Caco-2 (cell line): ENCODE data around the gene MBD4. TPM values are rescaled to one million over a fixed set of nuclear protein-coding genes. Genes with fewer than 3 reads are reported as not detected.

ENCODE experiments used
- BruUV-seq: library from RNA; stranded (reverse); fragments of 400-500 nt; replicated peaks from 2 replicates; lab custom pipeline; 2021; lab: Mats Ljungman, UMichigan
- CTCF ChIA-PET: fragments of 300-600 bp; sonication (Branson Sonifier 250); formaldehyde crosslinking; loops from one replicate; lab custom pipeline; 2022; ENCODE audit warnings: antibody characterized with exemption; lab: Charles Lee
- POLR2A ChIA-PET: fragments of 300-600 bp; sonication (Branson Sonifier 250); formaldehyde crosslinking; loops from one replicate; lab custom pipeline; 2022; ENCODE audit warnings: antibody characterized with exemption; lab: Charles Lee
- DNase-seq, 2 experiments: peaks; one replicate each; pipeline versions ENCODE4 v3.0.0 to v3.0.0-alpha.2; 2020 to 2022
- H3K27me3 ChIP-seq: replicated peaks from 2 replicates; pipeline ENCODE4 v1.6.0; 2011; ENCODE audit warnings: low read length; ENCODE audit not compliant: control insufficient read depth, insufficient read depth
- H3K36me3 ChIP-seq: 2 replicates; pipeline ENCODE4 v1.5.1; 2011; ENCODE audit warnings: low read length; ENCODE audit not compliant: control insufficient read depth, insufficient read depth
- H3K4me1 ChIP-seq: fragments of 250-450 bp; sonication (Bioruptor Pico); 2 replicates; pipeline ENCODE4 v1.5.1; 2020; ENCODE audit warnings: mild to moderate bottlenecking
- H3K4me3 ChIP-seq: 2 replicates; pipeline ENCODE4 v1.5.1; 2011; ENCODE audit warnings: low read depth, mild to moderate bottlenecking, control low read depth, low read length
- H3K9me3 ChIP-seq: fragments of 250-450 bp; sonication (Bioruptor Pico); 2 replicates; pipeline ENCODE4 v1.5.1; 2020; ENCODE audit warnings: mild to moderate bottlenecking, moderate library complexity
- H3K27ac Mint-ChIP-seq: one replicate; pipeline ENCODE4 v1.8.0; 2022; ENCODE audit warnings: mixed read lengths; ENCODE audit not compliant: unreplicated experiment
- H3K27me3 Mint-ChIP-seq: one replicate; pipeline ENCODE4 v1.8.0; 2022; ENCODE audit warnings: mixed read lengths; ENCODE audit not compliant: insufficient read depth, unreplicated experiment
- H3K36me3 Mint-ChIP-seq: one replicate; pipeline ENCODE4 v1.8.0; 2022; ENCODE audit warnings: mild to moderate bottlenecking, mixed read lengths; ENCODE audit not compliant: insufficient read depth, unreplicated experiment
- H3K4me1 Mint-ChIP-seq: one replicate; pipeline ENCODE4 v1.8.0; 2022; ENCODE audit warnings: low read depth, mixed read lengths; ENCODE audit not compliant: unreplicated experiment
- H3K4me3 Mint-ChIP-seq: one replicate; pipeline ENCODE4 v1.8.0; 2022; ENCODE audit warnings: mild to moderate bottlenecking, moderate library complexity, mixed read lengths; ENCODE audit not compliant: unreplicated experiment
- H3K9me3 Mint-ChIP-seq: one replicate; pipeline ENCODE4 v1.8.0; 2022; ENCODE audit warnings: mixed read lengths; ENCODE audit not compliant: unreplicated experiment
- CTCF ChIP-seq, 2 experiments: fragments of 200-600 bp in 1 of 2; IDR thresholded peaks; 1 replicate in 1 of 2; 2 replicates in 1 of 2; pipeline versions ENCODE4 v1.5.1 to v1.8.0; 2011 to 2022; ENCODE audit warnings: antibody characterized with exemption in 1 of 2, control low read depth in 1 of 2, inconsistent platforms in 1 of 2, low read depth in 1 of 2, low read length in 1 of 2, mild to moderate bottlenecking in 1 of 2, moderate library complexity in 1 of 2; ENCODE audit not compliant: insufficient read depth in 1 of 2, severe bottlenecking in 1 of 2, unreplicated experiment in 1 of 2
- intact Hi-C: fragments of 100-400 bp; cut with micrococcal nuclease; formaldehyde crosslinking; loops from one replicate; pipeline ENCODE4 v1.10.0; 2022; ENCODE audit not compliant: unreplicated experiment
- total RNA-seq: library from RNA; stranded (reverse); gene quantifications from 2 replicates; pipeline ENCODE4 v1.2.3, GENCODE V29; 2022

MBD4 gene
- total RNA-seq, 1 experiment from 2014 or later, result 33.5 TPM

DNA sequence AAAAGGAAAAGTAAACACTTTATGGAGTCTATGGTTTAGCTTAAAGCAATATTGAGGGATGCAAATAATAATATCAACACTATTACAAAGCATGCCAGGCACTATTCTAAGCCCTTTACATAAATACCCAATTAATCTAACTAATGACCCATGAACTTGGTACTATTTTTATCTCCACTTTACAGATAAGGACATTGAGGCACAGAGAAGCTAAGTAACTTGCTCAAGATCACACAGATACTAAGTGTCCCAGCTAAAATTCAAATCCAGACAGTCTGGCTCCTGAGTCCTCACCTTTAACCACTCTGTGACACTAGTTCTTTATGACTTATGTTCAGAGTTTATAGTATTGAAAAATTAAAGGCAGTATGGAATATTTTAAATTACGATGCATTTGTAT is 5.6 kb downstream of the MBD4 start:
- no peaks in the 10 kb centered on the region for H3K27me3 ChIP-seq
- no peak overlapping the region for H3K27ac Mint-ChIP-seq
- H3K4me1 Mint-ChIP-seq, result peaks cover 13% of the 10 kb centered on the region
- no peak for TF ChIP-seq CTCF (IDR thresholded peaks at IDR 0.05; ENCODE audit: insufficient read depth in 1 of 2, low read depth in 1 of 2, low read length in 1 of 2, severe bottlenecking in 1 of 2, unreplicated experiment in 1 of 2)
- no peaks in the 10 kb centered on the region for H3K9me3 ChIP-seq
- H3K27me3 Mint-ChIP-seq, result no peaks in the 10 kb centered on the region
- 0 out of 2 replicates have a peak, but pooled peaks cover 7% of the 10 kb centered on the region for H3K4me1 ChIP-seq
- POLR2A ChIA-PET, result no interaction called here
- peaks cover 3% of the 10 kb centered on the region; the same call in 1 of the 2 replicates for H3K36me3 ChIP-seq
- H3K4me3 Mint-ChIP-seq, result no peak overlapping the region
- BruUV-seq, result no TSS peak
- peaks cover 73% of the 10 kb centered on the region for H3K36me3 Mint-ChIP-seq
- CTCF ChIA-PET, result no interaction called here
- no peaks in the 10 kb centered on the region for H3K9me3 Mint-ChIP-seq
- H3K4me3 ChIP-seq, result no peak overlapping the region
- intact Hi-C loops, result no loop called here
- no peak for DNase-seq

DNA sequence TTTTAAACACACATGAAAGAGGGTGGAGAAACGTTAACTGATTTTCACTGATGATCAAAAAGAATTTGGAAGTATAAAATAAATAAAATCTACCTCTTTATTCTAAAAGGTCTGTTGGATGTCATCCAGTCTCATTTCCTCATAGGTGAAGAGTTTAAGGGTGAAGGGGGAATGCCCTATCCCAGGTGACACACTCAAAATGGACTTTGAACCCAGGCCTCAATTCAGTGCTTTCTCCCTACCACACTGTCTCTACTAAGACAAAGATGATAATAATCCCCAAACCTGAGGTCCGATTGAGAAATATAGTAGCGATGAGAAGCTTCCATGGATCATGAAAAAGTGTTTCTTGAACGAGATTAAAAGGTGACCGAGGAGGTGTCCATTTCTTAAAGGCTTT is 6.2 kb downstream of the MBD4 start:
- H3K4me1 Mint-ChIP-seq, result peaks cover 13% of the 10 kb centered on the region
- no peak overlapping the region for H3K27ac Mint-ChIP-seq
- POLR2A ChIA-PET, result no interaction called here
- no TSS peak for BruUV-seq
- no peak overlapping the region for H3K4me3 Mint-ChIP-seq
- TF ChIP-seq CTCF (IDR thresholded peaks at IDR 0.05; ENCODE audit: insufficient read depth in 1 of 2, low read depth in 1 of 2, low read length in 1 of 2, severe bottlenecking in 1 of 2, unreplicated experiment in 1 of 2), result no peak
- intact Hi-C loops, result no loop called here
- CTCF ChIA-PET, result no interaction called here
- H3K9me3 ChIP-seq, result no peaks in the 10 kb centered on the region
- 0 out of 2 replicates have a peak, but pooled peaks cover 7% of the 10 kb centered on the region for H3K4me1 ChIP-seq
- peaks cover 73% of the 10 kb centered on the region for H3K36me3 Mint-ChIP-seq
- H3K9me3 Mint-ChIP-seq, result no peaks in the 10 kb centered on the region
- no peak overlapping the region for H3K4me3 ChIP-seq
- H3K27me3 Mint-ChIP-seq, result no peaks in the 10 kb centered on the region
- peaks cover 3% of the 10 kb centered on the region; the same call in 1 of the 2 replicates for H3K36me3 ChIP-seq
- DNase-seq, result no peak
- no peaks in the 10 kb centered on the region for H3K27me3 ChIP-seq

DNA sequence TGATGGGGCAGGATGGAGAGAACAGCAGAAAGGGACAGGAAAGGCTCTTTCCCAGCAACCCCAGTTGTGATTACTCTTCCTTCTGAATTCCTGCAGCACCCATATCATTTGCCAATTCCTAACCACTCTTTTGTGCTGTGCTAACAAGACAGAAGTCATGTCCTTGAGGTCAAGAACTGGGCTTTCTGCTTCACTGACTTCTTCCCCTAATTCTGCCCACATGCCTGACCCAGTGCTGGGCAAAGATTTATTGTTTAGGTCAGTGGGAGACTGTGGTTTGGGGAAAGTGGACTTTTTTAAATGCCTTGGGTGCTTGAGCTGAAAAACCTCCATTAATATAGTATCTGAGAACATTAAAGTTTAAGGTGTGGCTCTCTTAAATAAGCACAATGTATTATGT is 7.1 kb downstream of the MBD4 start:
- Mint-ChIP-seq H3K36me3 (peaks cover 67% of the 10 kb centered on the region), H3K4me1 (peaks cover 13% of the 10 kb centered on the region), H3K9me3 (no peaks in the 10 kb centered on the region), H3K27me3 (peaks cover 1% of the 10 kb centered on the region), H3K27ac (no peak overlapping the region), H3K4me3 (no peak overlapping the region)
- Histone ChIP-seq H3K4me1 (0 out of 2 replicates have a peak, but pooled peaks cover 7% of the 10 kb centered on the region), H3K36me3 (peaks cover 3% of the 10 kb centered on the region; the same call in 1 of the 2 replicates), H3K4me3 (no peak overlapping the region), H3K9me3 (no peaks in the 10 kb centered on the region), H3K27me3 (no peaks in the 10 kb centered on the region)
- BruUV-seq, result no TSS peak
- POLR2A ChIA-PET, result interaction anchor here (0.5 kb wide), 1 partner anchor 33 kb away, joined by 3 read pairs; no protein-coding TSS in a partner anchor
- CTCF ChIA-PET, result no interaction called here
- intact Hi-C loops, result no loop called here
- no peak for TF ChIP-seq CTCF (IDR thresholded peaks at IDR 0.05; ENCODE audit: insufficient read depth in 1 of 2, low read depth in 1 of 2, low read length in 1 of 2, severe bottlenecking in 1 of 2, unreplicated experiment in 1 of 2)
- DNase-seq, result no peak
